ENCODE data around the gene WARS2. TPM values are rescaled to one million over a fixed set of nuclear protein-coding genes. Genes with fewer than 3 reads are reported as not detected.
"Not testable (repeated sequence)": the region's sequence is repeated elsewhere in the genome, so short reads cannot be mapped to it uniquely, and the experiment has no call there.

The WARS2 gene
- total RNA-seq, 1 donor from 2014 or later: 20.2 TPM

DNA sequence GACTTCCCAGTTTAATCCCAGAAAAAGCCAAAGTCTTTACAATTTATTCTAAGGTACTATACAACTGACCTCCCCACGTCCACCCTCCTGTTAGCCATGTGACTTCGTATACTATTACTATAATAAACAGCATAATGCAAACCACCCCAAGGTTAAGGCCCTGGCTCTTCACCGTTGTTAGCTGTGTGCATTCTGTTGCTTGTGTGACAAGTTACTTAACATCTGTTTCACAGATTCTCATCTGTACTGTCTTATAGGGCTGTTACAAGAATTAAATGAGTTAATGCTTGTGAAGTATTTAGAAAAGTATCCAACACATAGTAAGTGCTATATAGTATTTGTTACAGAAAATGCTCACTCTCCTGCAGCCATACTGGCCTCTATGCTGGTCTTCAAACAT, 15.7 kb downstream of the WARS2 start:
- intact Hi-C loops (cut with micrococcal nuclease): no loop called here
- no peak for DNase-seq
- H3K4me1 Mint-ChIP-seq: peaks cover 3% of the 10 kb centered on the region
- H3K9me3 Mint-ChIP-seq: peaks cover 6% of the 10 kb centered on the region
- peaks cover 7% of the 10 kb centered on the region for H3K36me3 Mint-ChIP-seq (ENCODE audit: low read depth)
- H3K4me3 Mint-ChIP-seq: no peak overlapping the region
- no peaks in the 10 kb centered on the region for H3K27me3 Mint-ChIP-seq
- H3K27ac Mint-ChIP-seq: no peak overlapping the region

DNA sequence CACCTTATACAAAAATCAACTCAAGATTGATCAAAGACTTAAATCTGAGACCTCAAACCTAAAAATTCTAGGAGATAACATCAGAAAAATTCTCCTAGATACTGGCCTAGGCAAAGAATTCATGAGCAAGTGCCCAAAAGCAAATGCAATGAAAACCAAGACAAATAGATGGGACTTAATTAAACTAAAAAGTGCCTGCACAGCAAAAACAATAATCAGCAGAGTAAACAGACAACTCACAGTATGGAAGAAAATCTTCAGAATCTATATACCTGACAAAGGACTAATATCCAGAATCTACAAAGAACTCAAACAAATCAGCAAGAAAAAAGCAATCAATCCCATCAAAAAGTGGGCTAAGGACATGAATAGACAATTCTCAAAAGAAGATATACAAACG, 18.6 kb downstream of the WARS2 start:
- H3K27ac Mint-ChIP-seq; H3K27me3 Mint-ChIP-seq; intact Hi-C loops (cut with micrococcal nuclease); H3K9me3 Mint-ChIP-seq; H3K36me3 Mint-ChIP-seq (ENCODE audit: low read depth); DNase-seq; H3K4me1 Mint-ChIP-seq; H3K4me3 Mint-ChIP-seq: not testable (repeated sequence)

DNA sequence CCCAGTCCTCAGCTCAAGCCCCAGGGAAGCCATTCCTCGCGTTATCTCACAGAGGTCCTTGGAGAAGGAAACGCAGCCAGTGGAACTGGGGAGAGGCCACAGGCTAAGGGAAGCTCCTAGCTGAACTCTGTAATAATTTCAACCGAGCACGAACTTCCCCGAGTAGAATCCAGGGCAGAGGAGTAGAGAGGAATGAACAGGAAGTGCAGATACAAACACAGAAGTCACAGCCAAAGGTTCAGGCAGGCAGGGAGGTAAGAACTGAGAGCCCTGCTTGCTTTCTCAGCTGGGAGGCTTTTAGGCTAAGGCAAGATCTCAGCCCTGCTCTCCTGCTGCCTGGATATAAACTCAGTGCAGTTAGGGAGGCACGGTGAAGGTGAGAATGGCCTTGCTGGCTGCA, 23.7 kb downstream of the WARS2 start:
- Mint-ChIP-seq H3K36me3 (ENCODE audit: low read depth) (peaks cover under 1% of the 10 kb centered on the region), H3K4me1 (peaks cover 4% of the 10 kb centered on the region), H3K4me3 (no peak overlapping the region), H3K27ac (no peak overlapping the region), H3K9me3 (peaks cover 8% of the 10 kb centered on the region), H3K27me3 (no peaks in the 10 kb centered on the region)
- intact Hi-C loops (cut with micrococcal nuclease): no loop called here
- DNase-seq: no peak

DNA sequence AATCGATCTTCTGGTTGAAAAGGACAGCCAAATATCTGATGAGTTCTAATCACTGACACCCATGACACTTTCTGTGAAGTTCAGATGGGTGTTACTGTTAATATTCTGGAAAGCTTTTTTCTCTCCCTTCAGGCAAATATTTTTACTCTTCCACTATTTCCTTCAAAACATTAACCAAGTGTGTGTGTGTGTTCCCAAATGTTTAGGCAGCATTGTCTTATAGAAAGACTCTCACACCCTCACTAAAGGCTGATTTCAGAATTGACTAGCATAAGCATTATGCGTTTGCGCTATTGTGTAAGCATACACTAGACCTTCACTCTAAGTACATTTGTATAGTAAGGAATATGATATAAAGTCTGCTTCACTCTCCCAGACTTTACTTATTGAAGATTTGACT, 24.7 kb downstream of the WARS2 start:
- no peak overlapping the region for H3K4me3 Mint-ChIP-seq
- H3K27me3 Mint-ChIP-seq: no peaks in the 10 kb centered on the region
- peaks cover 8% of the 10 kb centered on the region for H3K9me3 Mint-ChIP-seq
- no peak overlapping the region for H3K27ac Mint-ChIP-seq
- peaks cover 4% of the 10 kb centered on the region for H3K4me1 Mint-ChIP-seq
- no peak for DNase-seq
- H3K36me3 Mint-ChIP-seq (ENCODE audit: low read depth): no peaks in the 10 kb centered on the region
- intact Hi-C loops (cut with micrococcal nuclease): no loop called here

DNA sequence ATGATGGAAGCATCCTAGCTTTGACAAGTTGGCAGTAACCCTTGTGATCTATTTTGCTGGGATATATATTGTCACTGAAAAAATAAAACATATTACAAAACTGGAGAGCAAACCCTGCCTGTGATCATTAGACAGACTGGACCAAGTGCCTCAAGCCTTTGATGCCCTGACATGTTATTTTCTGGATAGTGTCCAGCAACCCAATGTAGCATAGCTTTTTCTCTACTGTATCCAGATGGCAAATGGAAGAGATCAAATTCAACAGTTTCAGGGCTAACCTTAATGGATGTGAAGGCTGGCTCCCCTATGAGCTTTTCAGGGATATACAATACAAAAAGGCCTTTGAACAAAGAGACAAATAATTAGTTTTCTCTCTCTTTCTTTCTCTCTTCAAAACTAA, 25.1 kb downstream of the WARS2 start:
- intact Hi-C loops (cut with micrococcal nuclease): no loop called here
- no peak for DNase-seq
- H3K9me3 Mint-ChIP-seq: peaks cover 7% of the 10 kb centered on the region
- H3K27me3 Mint-ChIP-seq: no peaks in the 10 kb centered on the region
- H3K27ac Mint-ChIP-seq: no peak overlapping the region
- H3K4me3 Mint-ChIP-seq: no peak overlapping the region
- H3K4me1 Mint-ChIP-seq: peaks cover 4% of the 10 kb centered on the region
- no peaks in the 10 kb centered on the region for H3K36me3 Mint-ChIP-seq (ENCODE audit: low read depth)

DNA sequence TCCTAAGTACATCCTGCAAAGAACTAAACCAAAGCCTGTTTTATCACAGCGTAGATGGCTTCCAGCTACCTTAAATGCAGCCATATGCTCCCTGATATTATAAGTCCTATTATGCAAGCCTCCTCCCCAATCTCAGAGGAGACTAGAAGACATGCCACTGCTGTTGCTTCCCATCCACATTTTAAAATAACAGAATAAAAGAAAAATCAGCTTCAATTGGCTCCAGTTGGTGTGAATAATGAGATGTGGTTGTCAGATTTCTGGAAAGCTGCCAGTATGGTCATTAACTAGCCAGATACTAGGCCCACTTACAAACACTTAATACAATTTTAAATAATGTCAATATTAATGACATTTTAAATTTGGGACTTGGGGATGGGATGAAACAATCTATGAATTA, 25.7 kb downstream of the WARS2 start:
- peaks cover 3% of the 10 kb centered on the region for H3K9me3 Mint-ChIP-seq
- no peaks in the 10 kb centered on the region for H3K27me3 Mint-ChIP-seq
- no peaks in the 10 kb centered on the region for H3K36me3 Mint-ChIP-seq (ENCODE audit: low read depth)
- no peak for DNase-seq
- no peak overlapping the region for H3K27ac Mint-ChIP-seq
- no peak overlapping the region for H3K4me3 Mint-ChIP-seq
- intact Hi-C loops (cut with micrococcal nuclease): no loop called here
- H3K4me1 Mint-ChIP-seq: peaks cover under 1% of the 10 kb centered on the region

DNA sequence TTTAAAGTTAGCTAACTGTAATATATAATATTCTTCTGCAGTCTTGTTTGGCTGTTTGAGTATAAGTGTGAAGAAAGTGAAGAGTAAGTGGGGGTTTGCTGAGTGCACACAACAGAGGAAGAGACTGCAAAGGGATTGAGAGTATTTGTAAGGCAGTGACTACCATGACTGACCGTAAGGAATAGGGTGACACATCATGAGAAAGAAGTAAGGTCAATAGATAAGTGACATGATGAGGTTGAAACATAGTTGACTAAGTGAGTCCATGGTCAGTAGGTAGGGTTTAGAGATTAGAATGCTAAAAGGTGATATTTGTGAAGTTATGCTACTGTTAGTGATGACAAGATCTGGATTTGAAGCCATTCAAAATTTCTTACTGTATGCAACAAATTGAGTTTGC, 27.7 kb downstream of the WARS2 start:
- DNase-seq: no peak
- Mint-ChIP-seq H3K36me3 (ENCODE audit: low read depth) (no peaks in the 10 kb centered on the region), H3K9me3 (no peaks in the 10 kb centered on the region), H3K27me3 (no peaks in the 10 kb centered on the region), H3K27ac (no peak overlapping the region), H3K4me1 (no peaks in the 10 kb centered on the region), H3K4me3 (no peak overlapping the region)
- intact Hi-C loops (cut with micrococcal nuclease): no loop called here

DNA sequence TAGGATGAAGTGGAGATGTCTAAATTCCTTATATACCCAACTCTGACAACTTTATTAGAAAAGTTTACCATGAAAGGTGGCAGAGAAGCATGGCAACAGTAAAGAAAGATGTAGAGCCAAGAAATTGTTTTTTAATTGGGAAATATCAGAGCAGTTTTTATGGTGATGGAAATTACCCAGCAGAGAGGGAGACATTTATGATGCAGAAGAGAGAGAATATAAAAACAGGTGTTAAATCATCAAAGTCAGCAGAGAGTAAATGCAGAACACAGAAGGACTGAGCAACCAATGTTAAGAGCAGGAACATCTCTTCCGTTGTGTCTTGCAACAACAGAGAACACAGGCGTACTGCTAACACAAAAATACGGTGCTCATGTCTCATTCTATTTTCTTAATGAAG, 28.2 kb downstream of the WARS2 start:
- intact Hi-C loops (cut with micrococcal nuclease): no loop called here
- Mint-ChIP-seq H3K36me3 (ENCODE audit: low read depth) (no peaks in the 10 kb centered on the region), H3K27ac (no peak overlapping the region), H3K27me3 (no peaks in the 10 kb centered on the region), H3K4me1 (no peaks in the 10 kb centered on the region), H3K9me3 (no peaks in the 10 kb centered on the region), H3K4me3 (no peak overlapping the region)
- DNase-seq: no peak

DNA sequence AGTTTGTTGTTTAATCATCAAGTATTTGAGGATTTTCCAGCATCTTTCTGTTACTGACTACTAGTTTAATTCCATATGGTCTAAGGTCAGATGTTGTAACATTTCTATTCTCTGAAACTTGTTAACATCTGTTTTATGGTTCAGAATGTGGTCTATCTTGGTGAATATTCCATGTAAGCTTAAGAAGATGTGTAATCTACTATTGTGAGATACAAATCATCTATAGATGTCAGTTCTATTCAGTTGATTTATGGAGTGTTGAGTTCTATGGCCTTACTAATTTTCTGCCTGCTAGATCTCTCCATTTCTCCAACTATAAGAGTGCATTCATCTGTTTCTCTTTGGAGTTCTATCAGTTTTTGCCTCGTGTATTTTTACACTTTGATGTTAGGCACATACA, 31.5 kb downstream of the WARS2 start:
- Mint-ChIP-seq H3K36me3 (ENCODE audit: low read depth) (no peaks in the 10 kb centered on the region), H3K9me3 (no peaks in the 10 kb centered on the region), H3K4me1 (no peaks in the 10 kb centered on the region), H3K27me3 (no peaks in the 10 kb centered on the region), H3K4me3 (no peak overlapping the region), H3K27ac (no peak overlapping the region)
- intact Hi-C loops (cut with micrococcal nuclease): no loop called here
- no peak for DNase-seq

DNA sequence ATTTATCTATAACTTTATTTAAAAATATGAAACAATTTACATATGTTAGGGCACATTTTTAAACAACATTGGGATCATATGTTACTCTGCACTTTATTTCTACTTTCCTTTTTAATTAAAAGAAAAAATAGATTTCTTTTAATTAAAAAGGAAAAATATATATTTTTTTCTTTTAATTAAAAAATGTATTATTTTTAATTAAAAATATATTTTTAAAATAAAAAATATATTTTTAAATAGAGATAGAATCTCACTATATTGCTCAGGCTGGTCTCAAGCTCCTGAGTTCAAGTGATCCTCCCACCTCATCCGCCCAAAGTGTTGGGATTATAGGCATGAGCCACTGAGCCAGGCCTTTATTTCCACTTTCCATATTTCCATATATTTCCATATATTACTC, 36.7 kb downstream of the WARS2 start:
- DNase-seq: no peak
- intact Hi-C loops (cut with micrococcal nuclease): no loop called here
- Mint-ChIP-seq H3K36me3 (ENCODE audit: low read depth) (no peaks in the 10 kb centered on the region), H3K4me3 (no peak overlapping the region), H3K27ac (no peak overlapping the region), H3K9me3 (no peaks in the 10 kb centered on the region), H3K27me3 (no peaks in the 10 kb centered on the region), H3K4me1 (no peaks in the 10 kb centered on the region)

DNA sequence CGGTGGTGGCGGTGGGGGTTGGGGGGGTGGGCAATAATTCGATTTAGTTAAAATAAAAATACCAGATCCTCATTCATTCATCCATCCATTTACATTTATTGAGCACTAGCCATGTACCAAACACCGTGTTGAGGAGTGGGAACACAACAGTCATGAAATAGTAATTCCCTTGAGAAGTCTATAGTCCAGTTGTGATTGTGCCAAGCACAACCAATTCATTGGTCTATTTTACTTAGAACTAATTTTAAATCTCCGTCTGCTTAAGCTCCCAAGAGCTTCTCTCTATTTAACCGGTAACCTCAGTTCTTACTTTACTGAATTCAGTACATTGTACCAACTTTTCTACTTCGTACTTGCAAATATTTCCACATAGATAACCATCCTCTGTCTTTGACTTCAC, 38.4 kb downstream of the WARS2 start:
- no peaks in the 10 kb centered on the region for H3K27me3 Mint-ChIP-seq
- no peaks in the 10 kb centered on the region for H3K36me3 Mint-ChIP-seq (ENCODE audit: low read depth)
- no peaks in the 10 kb centered on the region for H3K9me3 Mint-ChIP-seq
- no peak overlapping the region for H3K4me3 Mint-ChIP-seq
- H3K27ac Mint-ChIP-seq: no peak overlapping the region
- intact Hi-C loops (cut with micrococcal nuclease): no loop called here
- H3K4me1 Mint-ChIP-seq: no peaks in the 10 kb centered on the region
- no peak for DNase-seq

DNA sequence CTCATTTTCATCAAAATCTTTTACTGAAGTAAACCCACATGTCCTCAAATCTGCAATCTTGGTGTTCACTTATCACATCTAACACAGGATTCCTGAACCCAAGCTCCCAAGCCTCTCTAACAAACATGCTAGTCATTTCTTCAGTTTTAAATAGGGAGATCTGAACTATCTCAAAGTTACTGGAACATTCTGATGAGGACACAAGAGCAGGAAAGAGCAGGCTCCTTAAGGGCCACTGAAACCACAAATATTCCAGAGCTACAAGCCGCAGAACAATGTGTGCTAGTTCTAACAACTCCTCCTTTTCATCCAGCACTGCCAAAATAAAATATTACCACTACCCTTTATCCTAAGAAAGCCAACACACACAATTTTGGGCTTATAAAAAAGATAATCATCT, 38.9 kb downstream of the WARS2 start:
- no peak overlapping the region for H3K27ac Mint-ChIP-seq
- H3K27me3 Mint-ChIP-seq: no peaks in the 10 kb centered on the region
- no peak for DNase-seq
- no peaks in the 10 kb centered on the region for H3K9me3 Mint-ChIP-seq
- H3K4me3 Mint-ChIP-seq: no peak overlapping the region
- H3K36me3 Mint-ChIP-seq (ENCODE audit: low read depth): no peaks in the 10 kb centered on the region
- intact Hi-C loops (cut with micrococcal nuclease): no loop called here
- H3K4me1 Mint-ChIP-seq: no peaks in the 10 kb centered on the region

DNA sequence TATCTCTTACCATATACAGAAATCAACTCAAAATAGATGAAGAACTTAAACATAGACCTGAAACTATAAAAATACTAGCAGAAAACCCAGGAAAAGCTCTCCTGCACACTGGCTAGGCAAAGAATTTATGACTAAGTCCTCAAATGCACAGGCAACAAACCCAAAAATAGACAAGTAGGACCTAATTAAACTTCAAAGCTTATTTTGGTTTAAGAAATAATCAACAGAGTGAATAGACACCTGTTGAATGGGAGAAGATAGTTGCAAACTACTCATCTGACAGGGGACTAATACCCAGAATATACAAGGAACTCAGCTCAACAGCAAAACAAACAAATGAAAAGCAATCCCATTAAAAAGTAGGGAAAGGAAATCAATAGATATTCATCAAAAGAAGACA, 40.7 kb downstream of the WARS2 start:
- no peak overlapping the region for H3K4me3 Mint-ChIP-seq
- H3K36me3 Mint-ChIP-seq (ENCODE audit: low read depth): no peaks in the 10 kb centered on the region
- no peaks in the 10 kb centered on the region for H3K4me1 Mint-ChIP-seq
- H3K27me3 Mint-ChIP-seq: no peaks in the 10 kb centered on the region
- DNase-seq: no peak
- no peaks in the 10 kb centered on the region for H3K9me3 Mint-ChIP-seq
- intact Hi-C loops (cut with micrococcal nuclease): no loop called here
- H3K27ac Mint-ChIP-seq: no peak overlapping the region

DNA sequence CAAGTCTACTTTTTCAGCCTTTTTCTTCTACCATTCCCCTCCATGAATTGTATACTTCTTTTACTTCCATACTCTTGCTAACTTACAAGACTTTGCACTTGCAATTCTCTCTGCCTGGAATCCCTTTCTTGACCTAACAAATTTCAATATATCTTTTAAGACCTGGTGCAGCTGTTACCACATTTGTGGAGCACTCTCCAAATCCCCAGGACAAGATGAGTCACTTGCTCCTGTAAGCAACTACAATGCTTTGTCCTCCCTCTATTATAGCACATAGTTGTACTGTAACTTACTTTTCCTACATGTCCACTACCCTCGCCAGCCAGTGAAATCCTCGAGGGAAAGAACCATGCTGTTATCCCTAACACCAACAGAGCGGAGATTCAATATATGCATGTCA, 43.1 kb downstream of the WARS2 start:
- no peak overlapping the region for H3K27ac Mint-ChIP-seq
- DNase-seq: no peak
- no peaks in the 10 kb centered on the region for H3K27me3 Mint-ChIP-seq
- H3K36me3 Mint-ChIP-seq (ENCODE audit: low read depth): no peaks in the 10 kb centered on the region
- H3K4me3 Mint-ChIP-seq: no peak overlapping the region
- no peaks in the 10 kb centered on the region for H3K9me3 Mint-ChIP-seq
- intact Hi-C loops (cut with micrococcal nuclease): no loop called here
- no peaks in the 10 kb centered on the region for H3K4me1 Mint-ChIP-seq

DNA sequence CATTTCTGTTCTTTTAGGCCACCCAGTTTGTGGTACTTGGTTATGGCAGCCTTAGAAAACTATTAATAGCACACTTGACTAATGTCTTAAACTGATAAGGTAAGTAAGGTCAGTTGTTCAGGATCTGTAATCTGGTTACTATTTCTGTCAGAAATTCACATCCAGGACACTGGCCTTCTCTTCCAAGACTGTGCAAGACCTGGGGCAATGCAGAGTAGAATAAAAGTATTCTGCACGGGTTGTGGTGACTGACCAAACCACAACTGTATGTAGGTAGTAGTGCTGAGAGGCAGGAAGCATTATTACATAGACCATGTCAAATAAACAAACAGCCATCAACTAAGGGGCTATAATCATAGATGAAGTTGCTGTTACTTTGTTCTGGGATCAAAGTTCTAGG, 46.7 kb downstream of the WARS2 start:
- intact Hi-C loops (cut with micrococcal nuclease): no loop called here
- Mint-ChIP-seq H3K4me1 (no peaks in the 10 kb centered on the region), H3K36me3 (ENCODE audit: low read depth) (no peaks in the 10 kb centered on the region), H3K27ac (no peak overlapping the region), H3K4me3 (no peak overlapping the region), H3K9me3 (no peaks in the 10 kb centered on the region), H3K27me3 (no peaks in the 10 kb centered on the region)
- DNase-seq: no peak

DNA sequence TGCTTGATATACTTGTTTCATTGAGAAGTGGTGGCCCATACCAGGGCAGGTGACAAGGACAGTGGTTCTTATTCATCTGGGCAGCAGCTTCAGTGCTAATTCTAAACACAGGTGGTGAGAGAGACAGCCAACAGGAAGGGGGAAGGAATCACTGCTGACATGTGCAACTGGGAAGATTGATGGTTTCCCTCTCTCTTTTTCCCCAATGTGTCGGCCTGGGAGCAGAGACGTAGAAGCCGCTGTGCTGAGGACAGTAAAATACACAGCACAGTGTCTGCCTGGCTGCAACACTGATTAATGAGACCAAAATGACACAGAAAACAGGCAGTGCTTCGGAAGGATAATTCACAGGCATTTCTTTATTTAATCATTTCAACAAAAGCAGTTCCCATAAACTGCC, 48.8 kb downstream of the WARS2 start:
- Mint-ChIP-seq H3K9me3 (peaks cover 3% of the 10 kb centered on the region), H3K36me3 (ENCODE audit: low read depth) (no peaks in the 10 kb centered on the region), H3K27ac (no peak overlapping the region), H3K4me3 (no peak overlapping the region), H3K4me1 (no peaks in the 10 kb centered on the region), H3K27me3 (no peaks in the 10 kb centered on the region)
- intact Hi-C loops (cut with micrococcal nuclease): no loop called here
- no peak for DNase-seq

Data from activated CD4-positive, alpha-beta T cell treated with anti-CD3 and anti-CD28 coated beads, Interleukin-2, amount 10 ng/mL, durations not matched to agents 24 days and 14 days (primary cell).